Measurements from ENCODE around the gene GPR15LG. TPM values are rescaled to one million over a fixed set of nuclear protein-coding genes. Genes with fewer than 3 reads are reported as not detected.
"Not testable (repeated sequence)": the region's sequence is repeated elsewhere in the genome, so short reads cannot be mapped to it uniquely, and the experiment has no call there.

The GPR15LG gene
- total RNA-seq, result not detected

- CTCF ChIA-PET, result no interaction called here
- POLR2A ChIA-PET, result no interaction called here
Observed at GRCh38 chr10:84173501-84173929, at the start of gene GPR15LG. Gene GPR15LG (plus strand): TSS chr10:84173801. CDS start chr10:84173852, 51 bp downstream.

DNA sequence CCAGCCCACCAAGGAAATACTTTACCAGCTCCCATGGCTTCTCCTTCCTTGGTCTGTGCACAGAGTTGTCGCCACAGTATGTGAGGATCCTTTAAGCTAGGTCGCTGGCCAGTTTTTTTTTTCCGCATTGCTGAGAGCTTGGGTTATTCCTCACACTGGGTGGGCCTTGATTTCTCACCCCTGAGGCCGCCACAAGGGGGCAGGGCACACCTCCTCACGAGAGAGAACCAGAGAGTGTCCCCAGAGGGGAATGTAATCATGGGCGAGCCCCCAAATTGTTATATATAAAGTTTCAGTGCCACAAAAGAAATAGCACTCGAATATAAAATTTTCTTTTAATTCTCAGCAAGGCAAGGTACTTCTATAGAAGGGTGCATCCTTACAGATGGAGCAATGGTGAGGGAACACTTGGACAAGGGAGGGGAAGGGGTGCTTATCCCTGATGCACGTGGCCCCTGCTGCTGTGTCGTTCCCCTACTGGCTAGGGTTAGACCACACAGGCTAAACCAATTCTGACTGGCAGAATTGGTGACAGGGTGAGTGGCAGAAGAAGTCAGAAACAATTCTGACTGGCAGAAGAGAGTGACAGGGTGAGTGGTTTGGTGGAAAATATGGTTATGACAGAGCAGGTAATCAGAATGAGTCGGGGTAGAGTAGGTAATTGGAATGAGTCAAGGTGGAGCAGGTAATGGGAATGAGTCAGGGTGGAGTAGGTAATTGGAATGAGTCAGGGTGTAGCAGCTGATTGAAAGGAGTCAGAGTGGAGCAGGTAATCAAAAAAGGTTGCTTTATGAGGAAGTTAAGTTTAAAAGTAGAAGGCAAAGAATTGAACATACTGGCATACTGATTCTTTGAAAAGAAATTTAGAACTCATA lies 47.5 kb upstream of the GPR15LG start:
- POLR2A ChIA-PET, result not testable (repeated sequence)
- CTCF ChIA-PET, result interaction anchor here (0.6 to 1.4 kb wide), 2 partner anchors 22 to 24 kb away, joined by 4 read pairs; no protein-coding TSS in a partner anchor

- ChIA-PET CTCF (interaction anchor here (0.6 to 1.4 kb wide), 2 partner anchors 23 to 24 kb away, joined by 4 read pairs; no protein-coding TSS in a partner anchor), POLR2A (no interaction called here)
Observed at GRCh38 chr10:84126785-84127167, 46.8 kb upstream of the GPR15LG start.

DNA sequence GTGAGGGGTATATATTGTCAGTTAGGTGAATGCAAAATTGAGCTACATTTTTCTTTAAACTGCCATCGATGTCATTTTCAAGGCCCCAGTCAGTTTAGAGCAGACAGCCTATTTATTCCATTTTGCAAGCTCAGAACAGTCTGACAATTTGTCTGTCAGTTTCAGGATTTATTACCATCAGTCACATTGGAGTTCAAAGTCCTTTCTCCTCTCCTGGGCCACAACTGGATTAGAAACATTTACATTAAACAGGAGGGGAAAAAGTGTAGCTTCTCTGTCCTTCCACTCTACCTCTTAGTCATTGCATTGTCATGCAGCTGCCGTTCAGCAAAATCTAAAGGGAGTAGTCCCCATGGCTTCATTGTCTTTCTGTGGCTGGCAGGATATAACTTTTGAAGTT lies 37.8 kb upstream of the GPR15LG start:
- ChIA-PET POLR2A (no interaction called here), CTCF (no interaction called here)

DNA sequence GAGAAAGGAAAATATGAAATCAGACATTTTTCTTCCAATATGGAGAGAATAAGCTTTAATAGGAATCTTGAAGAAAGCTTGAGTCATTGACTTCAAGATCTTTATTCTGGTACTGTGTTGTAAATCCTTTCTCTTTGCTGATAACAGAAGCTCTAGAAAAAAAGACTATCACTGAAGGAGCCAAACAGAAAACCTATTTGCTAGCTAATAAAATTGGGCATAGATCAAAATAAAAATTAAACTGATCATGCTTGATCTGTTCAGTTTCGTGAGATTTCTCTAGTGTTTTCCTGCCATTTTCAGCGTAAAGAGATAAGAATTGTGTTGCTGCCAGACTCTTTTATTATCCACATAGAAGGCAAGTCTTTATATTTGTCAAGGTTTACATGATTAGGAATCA lies 35.8 kb upstream of the GPR15LG start:
- CTCF ChIA-PET, result no interaction called here
- POLR2A ChIA-PET, result no interaction called here

GRCh38 chr10:84138478-84139125 lies 35.0 kb upstream of the GPR15LG start:
- CTCF ChIA-PET, result interaction anchor here (0.8 to 1.5 kb wide), 3 partner anchors 9 to 190 kb away, joined by 3 to 4 read pairs (median 3); partner anchors contain the start of gene CCSER2
- POLR2A ChIA-PET, result interaction anchor here (1.3 to 2.9 kb wide), 2 partner anchors 38 to 195 kb away, joined by 6 read pairs; no protein-coding TSS in a partner anchor

GRCh38 chr10:84139126-84140035 lies 34.2 kb upstream of the GPR15LG start, which contains the start of gene GHITM:
Gene GHITM (plus strand): TSS chr10:84139509. CDS start chr10:84141501, 1,992 bp downstream.
- ChIA-PET CTCF (interaction anchor here (0.8 to 1.5 kb wide), 5 partner anchors 9 to 189 kb away, joined by 3 to 5 read pairs (median 3); partner anchors contain the start of gene CCSER2), POLR2A (interaction anchor here (1.3 to 2.9 kb wide), 3 partner anchors 16 to 195 kb away, joined by 6 read pairs; no protein-coding TSS in a partner anchor)

DNA sequence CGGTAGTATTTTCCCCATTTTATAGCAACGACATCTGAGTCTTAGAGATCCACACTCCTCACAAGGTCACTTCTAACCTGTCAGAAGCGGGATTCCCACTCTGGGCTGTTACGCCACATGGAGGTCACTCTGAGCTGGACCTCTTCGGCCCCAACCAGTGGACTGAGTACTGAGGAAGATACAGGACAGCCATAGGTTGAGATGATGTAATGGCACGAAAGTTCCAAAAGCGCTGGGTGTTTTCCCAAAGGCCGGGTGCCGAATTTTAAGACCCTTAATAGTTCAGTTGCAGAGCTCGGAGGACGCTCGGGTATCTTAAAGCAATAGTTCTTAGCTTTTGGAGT lies 33.6 kb upstream of the GPR15LG start:
- ChIA-PET POLR2A (interaction anchor here (1.5 to 2.9 kb wide), 2 partner anchors 16 to 36 kb away, joined by 6 read pairs; no protein-coding TSS in a partner anchor), CTCF (interaction anchor here (0.8 to 1.5 kb wide), 3 partner anchors 9 to 189 kb away, joined by 3 to 5 read pairs (median 4); partner anchors contain the start of gene CCSER2)

- CTCF ChIA-PET, result interaction anchor here (0.6 to 1.6 kb wide), 9 partner anchors 8 to 97 kb away, joined by 3 to 11 read pairs (median 3); partner anchors contain the start of gene GHITM
- POLR2A ChIA-PET, result interaction anchor here (0.6 kb wide), 1 partner anchor 57 kb away, joined by 3 read pairs; no protein-coding TSS in a partner anchor
Observed at GRCh38 chr10:84147347-84147746, 26.3 kb upstream of the GPR15LG start.

DNA sequence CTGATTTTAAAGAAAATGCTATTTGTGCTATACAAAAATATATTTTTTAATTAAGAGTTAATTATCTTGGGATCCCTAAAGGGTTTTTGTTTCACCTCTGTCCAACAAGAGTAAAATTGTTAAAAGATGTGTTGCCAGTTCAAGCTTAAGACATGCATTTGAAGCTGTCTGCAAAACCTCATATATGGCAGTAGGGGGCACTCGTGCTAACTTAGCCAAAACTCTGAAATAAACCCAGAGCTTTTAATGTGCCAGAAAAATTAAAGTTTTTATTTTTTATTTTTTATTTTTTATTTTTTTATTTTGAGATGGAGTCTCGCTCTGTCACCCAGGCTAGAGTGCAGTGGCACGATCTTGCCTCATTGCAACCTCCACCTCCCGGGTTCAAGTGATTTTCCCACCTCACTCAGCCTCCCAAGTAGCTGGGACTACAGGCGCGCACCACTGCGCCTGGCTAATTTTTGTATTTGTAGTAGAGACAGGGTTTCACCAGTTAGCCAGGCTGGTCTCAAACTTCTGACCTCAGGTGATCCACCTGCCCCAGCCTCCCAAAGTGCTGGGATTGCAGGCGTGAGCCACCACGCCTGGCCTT lies 25.5 kb upstream of the GPR15LG start:
- ChIA-PET POLR2A (interaction anchor here (0.6 to 0.9 kb wide), 2 partner anchors 9 to 56 kb away, joined by 3 read pairs; no protein-coding TSS in a partner anchor), CTCF (interaction anchor here (0.7 to 1.9 kb wide), 11 partner anchors 8 to 66 kb away, joined by 3 to 11 read pairs (median 4); partner anchors contain the start of gene GHITM)

- ChIA-PET CTCF (interaction anchor here (0.8 to 1.3 kb wide), 4 partner anchors 10 to 280 kb away, joined by 3 to 4 read pairs (median 3); no protein-coding TSS in a partner anchor), POLR2A (no interaction called here)
Observed at GRCh38 chr10:84149854-84150253, 23.7 kb upstream of the GPR15LG start.

DNA sequence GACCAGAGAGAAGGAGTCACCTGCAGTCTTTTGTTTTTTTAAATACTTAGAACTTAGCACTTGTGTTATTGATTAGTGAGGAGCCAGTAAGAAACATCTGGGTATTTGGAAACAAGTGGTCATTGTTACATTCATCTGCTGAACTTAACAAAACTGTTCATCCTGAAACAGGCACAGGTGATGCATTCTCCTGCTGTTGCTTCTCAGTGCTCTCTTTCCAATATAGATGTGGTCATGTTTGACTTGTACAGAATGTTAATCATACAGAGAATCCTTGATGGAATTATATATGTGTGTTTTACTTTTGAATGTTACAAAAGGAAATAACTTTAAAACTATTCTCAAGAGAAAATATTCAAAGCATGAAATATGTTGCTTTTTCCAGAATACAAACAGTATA lies 20.8 kb upstream of the GPR15LG start:
- CTCF ChIA-PET, result no interaction called here
- POLR2A ChIA-PET, result no interaction called here

- POLR2A ChIA-PET, result interaction anchor here (1.6 kb wide), 1 partner anchor 16 kb away, joined by 6 read pairs; the partner anchor contains the start of gene GHITM
Observed at GRCh38 chr10:84155521-84155920, 18.1 kb upstream of the GPR15LG start.

GRCh38 chr10:84156009-84156408 lies 17.6 kb upstream of the GPR15LG start:
- POLR2A ChIA-PET, result interaction anchor here (1.6 kb wide), 1 partner anchor 16 kb away, joined by 6 read pairs; the partner anchor contains the start of gene GHITM
- CTCF ChIA-PET, result interaction anchor here (0.8 to 0.9 kb wide), 2 partner anchors 21 to 46 kb away, joined by 3 to 5 read pairs; no protein-coding TSS in a partner anchor

More at GRCh38 chr10:84155521-84155920, 18.1 kb upstream of the GPR15LG start:
- CTCF ChIA-PET, result interaction anchor here (0.9 to 1.0 kb wide), 2 partner anchors 12 to 47 kb away, joined by 3 to 5 read pairs; no protein-coding TSS in a partner anchor

- POLR2A ChIA-PET, result interaction anchor here (0.6 kb wide), 1 partner anchor 8 kb away, joined by 3 read pairs; no protein-coding TSS in a partner anchor
- CTCF ChIA-PET, result interaction anchor here (0.8 to 1.2 kb wide), 3 partner anchors 12 to 21 kb away, joined by 3 read pairs; partner anchors contain the start of gene GHITM
Observed at GRCh38 chr10:84156768-84157167, 16.8 kb upstream of the GPR15LG start.

DNA sequence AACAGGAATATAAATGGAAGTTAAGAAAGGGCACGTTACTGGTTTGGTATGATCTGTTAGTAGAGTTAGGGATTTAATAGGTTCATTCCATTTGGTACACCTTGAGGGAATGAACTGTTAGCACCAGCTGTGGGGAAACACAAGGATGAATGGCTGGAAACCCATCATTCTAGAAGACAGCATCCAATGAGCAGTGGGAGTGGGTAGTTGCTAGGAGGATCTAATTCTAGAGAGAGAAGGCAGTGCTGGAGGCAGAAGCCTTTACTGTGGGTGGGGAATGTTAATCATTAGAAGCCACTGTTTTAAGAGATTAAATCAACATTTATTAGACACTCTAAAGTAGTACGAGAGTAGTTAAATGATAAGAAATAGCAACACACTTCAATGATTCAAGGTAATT lies 15.5 kb upstream of the GPR15LG start:
- POLR2A ChIA-PET, result no interaction called here
- CTCF ChIA-PET, result interaction anchor here (0.6 to 1.2 kb wide), 3 partner anchors 10 to 678 kb away, joined by 3 read pairs; partner anchors contain the start of gene GHITM

GRCh38 chr10:84158550-84158949 lies 15.1 kb upstream of the GPR15LG start:
- POLR2A ChIA-PET, result no interaction called here
- CTCF ChIA-PET, result interaction anchor here (1.0 to 1.1 kb wide), 3 partner anchors 10 to 47 kb away, joined by 3 read pairs; no protein-coding TSS in a partner anchor

Measured in activated CD8-positive, alpha-beta memory T cell treated with anti-CD3 and anti-CD28 coated beads for 36 hours (primary cell).